ENCODE measurements around the gene NT5M.

NT5M gene

DNA sequence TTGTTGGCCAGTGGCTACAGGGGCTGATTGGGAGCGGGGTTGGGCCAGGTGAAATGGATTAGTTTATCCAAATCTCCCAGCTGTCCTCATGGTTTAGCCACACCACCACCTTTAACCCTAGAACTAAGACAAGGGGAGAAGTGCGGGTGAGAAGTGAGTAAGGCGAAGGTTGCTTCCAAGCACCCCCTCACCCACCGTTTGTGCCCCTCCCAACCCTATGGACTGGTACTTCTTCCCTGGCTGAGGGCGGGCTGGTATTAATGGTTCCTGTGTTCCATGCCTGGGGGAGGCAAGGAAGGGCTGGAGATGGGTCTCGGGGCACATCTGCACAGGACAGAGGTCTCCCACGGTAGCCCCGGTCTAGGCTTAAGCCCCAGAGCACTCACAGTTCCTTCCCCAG lies 25.1 kb downstream of the NT5M start:
- TF ChIP-seq CTCF (conservative IDR thresholded peaks at IDR 0.05) (no peak), ZFX (IDR thresholded peaks at IDR 0.05) (no peak)
- no peak overlapping the region for H3K27ac ChIP-seq

DNA sequence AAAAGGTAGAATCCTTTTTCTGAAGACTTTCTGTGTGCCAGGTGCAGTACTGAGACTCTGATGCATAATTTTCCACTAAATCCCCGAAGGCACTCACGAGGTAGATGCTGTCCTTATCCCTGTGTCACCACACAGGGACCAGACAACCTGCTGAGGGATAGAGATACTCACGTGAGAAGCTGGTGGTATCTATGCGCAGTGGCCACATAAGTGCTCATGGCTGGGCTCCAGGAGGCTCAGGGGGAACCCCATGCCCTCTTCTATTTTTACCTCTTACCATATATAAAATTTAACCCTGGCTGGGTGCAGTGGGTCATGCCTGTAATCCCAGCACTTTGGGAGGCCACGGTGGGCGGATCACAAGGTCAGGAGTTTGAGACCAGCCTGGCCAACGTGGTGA lies 38.3 kb downstream of the NT5M start:
- TF ChIP-seq ZFX (IDR thresholded peaks at IDR 0.05) (no peak), CTCF (conservative IDR thresholded peaks at IDR 0.05) (no peak)
- H3K27ac ChIP-seq = no peak overlapping the region

GRCh38 chr17:17342242-17342945 lies 39.2 kb downstream of the NT5M start:
- TF ChIP-seq ZFX (IDR thresholded peaks at IDR 0.05) (no peak), CTCF (conservative IDR thresholded peaks at IDR 0.05) (no peak)
- H3K27ac ChIP-seq = no peak overlapping the region

DNA sequence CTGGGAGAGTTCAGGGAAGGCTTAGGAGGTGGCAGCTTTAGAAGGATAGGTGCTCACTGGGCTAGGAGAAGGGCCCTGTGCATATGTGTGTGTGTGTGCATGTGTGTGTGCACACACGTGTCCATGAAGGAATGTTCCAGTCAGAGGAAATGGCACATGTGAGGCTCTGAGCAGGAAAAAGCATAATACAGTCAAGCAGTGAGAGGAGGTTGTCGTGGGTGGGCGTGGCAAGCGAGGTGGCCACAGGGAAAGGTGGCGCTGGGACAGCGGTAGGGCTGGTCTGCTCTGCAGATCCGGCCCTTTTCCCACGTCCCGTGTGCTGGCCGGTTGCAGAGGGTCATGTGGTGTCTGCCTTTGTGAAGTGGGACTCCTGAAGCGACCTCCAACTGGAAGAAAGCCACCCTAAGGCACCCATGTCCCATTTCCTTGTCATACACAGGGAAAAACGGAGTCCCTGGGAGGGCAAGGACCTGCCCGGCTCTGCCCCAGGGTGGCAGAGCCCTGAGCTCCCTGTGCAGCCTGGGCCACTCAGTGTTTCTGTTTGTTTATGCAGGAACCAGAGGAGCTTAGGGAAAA lies 40.1 kb downstream of the NT5M start:
- no peak for TF ChIP-seq CTCF (conservative IDR thresholded peaks at IDR 0.05)
- TF ChIP-seq ZFX (IDR thresholded peaks at IDR 0.05) = no peak
- no peak overlapping the region for H3K27ac ChIP-seq

DNA sequence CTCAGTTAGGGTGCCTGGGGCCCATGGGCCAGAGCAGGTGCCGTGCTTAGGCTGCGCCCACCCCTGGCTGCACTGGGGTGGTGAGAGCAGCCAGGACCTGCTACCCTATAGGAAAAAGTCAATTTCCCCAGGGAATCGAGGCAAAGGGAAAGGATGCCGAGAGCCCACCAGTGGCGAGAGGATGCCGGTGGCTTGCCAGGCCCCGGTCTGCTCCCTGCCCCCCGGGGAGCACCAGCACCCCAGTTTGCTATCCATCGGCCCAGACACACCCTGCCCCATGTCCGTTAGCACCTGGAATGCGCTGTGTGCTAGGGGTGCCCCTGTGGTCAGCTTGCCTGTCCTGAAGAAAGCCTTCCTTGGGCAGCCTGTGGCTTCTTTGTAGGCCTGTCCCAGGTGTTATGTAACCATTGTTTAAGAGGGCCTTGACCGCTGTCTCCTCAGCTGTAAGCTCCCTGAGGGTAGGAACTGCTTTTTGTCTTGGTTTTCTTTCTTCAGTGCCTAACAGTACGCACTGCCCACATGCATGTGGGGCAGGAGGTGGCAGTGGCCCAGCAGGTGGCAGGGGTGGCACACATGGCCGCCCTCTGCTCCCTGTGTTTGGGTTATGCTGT lies 40.8 kb downstream of the NT5M start:
- H3K27ac ChIP-seq = no peak overlapping the region
- TF ChIP-seq CTCF (conservative IDR thresholded peaks at IDR 0.05) (no peak), ZFX (IDR thresholded peaks at IDR 0.05) (no peak)

- H3K27ac ChIP-seq = no peak overlapping the region
- TF ChIP-seq CTCF (conservative IDR thresholded peaks at IDR 0.05) = no peak
- TF ChIP-seq ZFX (IDR thresholded peaks at IDR 0.05) = no peak
These were observed 41.5 kb downstream of the NT5M start for GRCh38 chr17:17344507-17345293.

DNA sequence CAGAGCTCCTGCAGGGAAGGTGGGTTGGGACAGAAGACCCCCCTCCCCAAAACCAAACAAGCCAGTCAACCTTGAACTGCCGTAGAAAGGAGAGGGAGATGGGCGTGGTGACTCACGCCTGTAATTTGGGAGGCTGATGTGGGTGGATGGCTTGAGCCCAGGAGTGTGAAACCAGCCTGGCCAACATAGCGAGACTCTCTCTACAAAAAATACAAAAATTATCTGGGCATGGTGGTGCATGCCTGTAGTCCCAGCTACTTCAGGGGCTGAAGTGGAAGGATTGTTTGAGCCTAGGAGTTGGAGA lies 42.1 kb downstream of the NT5M start:
- no peak for TF ChIP-seq ZFX (IDR thresholded peaks at IDR 0.05)
- TF ChIP-seq CTCF (conservative IDR thresholded peaks at IDR 0.05) = no peak
- no peak overlapping the region for H3K27ac ChIP-seq
